ENCODE results near the gene ARID1B. TPM values are rescaled to one million over a fixed set of nuclear protein-coding genes. Genes with fewer than 3 reads are reported as not detected.

Gene ARID1B
- total RNA-seq, 1 experiment from 2014 or later: 58.8 TPM

DNA sequence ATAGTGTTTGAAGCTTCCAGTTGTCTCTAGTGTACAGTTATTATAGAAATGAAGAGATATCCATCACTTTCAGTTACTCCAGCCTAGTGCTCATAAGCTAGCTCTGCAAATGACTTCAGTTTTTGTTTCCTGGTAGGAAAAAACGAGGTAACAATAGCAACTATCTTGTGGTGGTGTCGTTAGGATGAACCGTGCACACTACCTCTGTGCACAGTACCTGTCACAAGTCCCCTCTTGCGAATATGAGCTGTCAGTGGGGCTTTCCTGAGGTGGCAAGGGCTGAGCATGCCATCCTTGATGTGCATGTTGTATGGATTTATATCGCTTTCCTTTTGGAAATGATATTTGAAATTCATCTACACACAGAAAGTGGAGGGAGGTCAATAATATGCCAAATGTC lies 151.8 kb downstream of the ARID1B start:
- BruUV-seq (replicated peaks): no TSS peak
- H3K4me3 Mint-ChIP-seq (ENCODE audit: unreplicated experiment): no peak overlapping the region
- no peak for DNase-seq
- no peak overlapping the region for H3K27ac Mint-ChIP-seq (ENCODE audit: unreplicated experiment)
- H3K9me3 ChIP-seq: no peaks in the 10 kb centered on the region
- peaks cover 10% of the 10 kb centered on the region for H3K4me1 Mint-ChIP-seq (ENCODE audit: low read depth, unreplicated experiment)
- H3K27me3 ChIP-seq (replicated peaks; ENCODE audit: control insufficient read depth, insufficient read depth, low read length): no peaks in the 10 kb centered on the region
- H3K4me3 ChIP-seq (ENCODE audit: low read depth, low read length): no peak overlapping the region
- POLR2A ChIA-PET: no interaction called here
- H3K4me1 ChIP-seq: peaks cover 40% of the 10 kb centered on the region
- no peaks in the 10 kb centered on the region for H3K9me3 Mint-ChIP-seq (ENCODE audit: unreplicated experiment)
- H3K36me3 ChIP-seq (ENCODE audit: control insufficient read depth, insufficient read depth, low read length): no peaks in the 10 kb centered on the region
- intact Hi-C loops (cut with micrococcal nuclease; ENCODE audit: unreplicated experiment): no loop called here
- peaks cover 8% of the 10 kb centered on the region for H3K36me3 Mint-ChIP-seq (ENCODE audit: insufficient read depth, unreplicated experiment)
- no peaks in the 10 kb centered on the region for H3K27me3 Mint-ChIP-seq (ENCODE audit: insufficient read depth, unreplicated experiment)
- TF ChIP-seq, protein P1, sequence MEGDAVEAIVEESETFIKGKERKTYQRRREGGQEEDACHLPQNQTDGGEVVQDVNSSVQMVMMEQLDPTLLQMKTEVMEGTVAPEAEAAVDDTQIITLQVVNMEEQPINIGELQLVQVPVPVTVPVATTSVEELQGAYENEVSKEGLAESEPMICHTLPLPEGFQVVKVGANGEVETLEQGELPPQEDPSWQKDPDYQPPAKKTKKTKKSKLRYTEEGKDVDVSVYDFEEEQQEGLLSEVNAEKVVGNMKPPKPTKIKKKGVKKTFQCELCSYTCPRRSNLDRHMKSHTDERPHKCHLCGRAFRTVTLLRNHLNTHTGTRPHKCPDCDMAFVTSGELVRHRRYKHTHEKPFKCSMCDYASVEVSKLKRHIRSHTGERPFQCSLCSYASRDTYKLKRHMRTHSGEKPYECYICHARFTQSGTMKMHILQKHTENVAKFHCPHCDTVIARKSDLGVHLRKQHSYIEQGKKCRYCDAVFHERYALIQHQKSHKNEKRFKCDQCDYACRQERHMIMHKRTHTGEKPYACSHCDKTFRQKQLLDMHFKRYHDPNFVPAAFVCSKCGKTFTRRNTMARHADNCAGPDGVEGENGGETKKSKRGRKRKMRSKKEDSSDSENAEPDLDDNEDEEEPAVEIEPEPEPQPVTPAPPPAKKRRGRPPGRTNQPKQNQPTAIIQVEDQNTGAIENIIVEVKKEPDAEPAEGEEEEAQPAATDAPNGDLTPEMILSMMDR (IDR thresholded peaks at IDR 0.05; ENCODE audit: insufficient read depth in 1 of 2, low read depth in 1 of 2, low read length in 1 of 2, severe bottlenecking in 1 of 2, unreplicated experiment in 1 of 2): no peak
- CTCF ChIA-PET: no interaction called here

DNA sequence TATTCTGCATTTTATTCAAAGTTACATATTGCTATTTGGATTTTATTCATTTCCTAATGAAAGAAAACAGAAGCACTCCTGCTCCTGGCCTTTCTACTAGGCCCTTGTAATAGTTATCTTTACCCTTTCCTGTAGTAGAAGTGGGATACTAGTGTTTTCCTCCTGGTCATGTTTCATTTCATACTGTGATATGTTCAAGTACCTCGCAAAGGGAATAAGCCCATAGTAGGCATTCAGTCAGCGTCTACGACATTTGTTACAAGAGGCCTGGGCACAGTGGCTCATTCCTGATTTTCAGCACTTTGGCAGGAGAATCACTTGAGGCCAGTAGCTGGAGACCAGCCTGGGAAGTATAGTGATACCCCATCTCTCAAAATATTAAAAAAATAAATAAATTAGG lies 154.1 kb downstream of the ARID1B start:
- H3K4me3 ChIP-seq (ENCODE audit: low read depth, low read length): no peak overlapping the region
- peaks cover 28% of the 10 kb centered on the region for H3K4me1 ChIP-seq
- ChIA-PET POLR2A (no interaction called here), CTCF (no interaction called here)
- H3K4me3 Mint-ChIP-seq (ENCODE audit: unreplicated experiment): no peak overlapping the region
- no peaks in the 10 kb centered on the region for H3K9me3 Mint-ChIP-seq (ENCODE audit: unreplicated experiment)
- intact Hi-C loops (cut with micrococcal nuclease; ENCODE audit: unreplicated experiment): loop anchor here (5.0 kb wide), 1 partner anchor 149 kb away; no protein-coding TSS in a partner anchor
- no TSS peak for BruUV-seq (replicated peaks)
- H3K27me3 Mint-ChIP-seq (ENCODE audit: insufficient read depth, unreplicated experiment): no peaks in the 10 kb centered on the region
- H3K9me3 ChIP-seq: no peaks in the 10 kb centered on the region
- TF ChIP-seq, protein P1 (IDR thresholded peaks at IDR 0.05; ENCODE audit: insufficient read depth in 1 of 2, low read depth in 1 of 2, low read length in 1 of 2, severe bottlenecking in 1 of 2, unreplicated experiment in 1 of 2): no peak
- peaks cover 11% of the 10 kb centered on the region for H3K36me3 Mint-ChIP-seq (ENCODE audit: insufficient read depth, unreplicated experiment)
- no peak for DNase-seq
- H3K27ac Mint-ChIP-seq (ENCODE audit: unreplicated experiment): no peak overlapping the region
- H3K36me3 ChIP-seq (ENCODE audit: control insufficient read depth, insufficient read depth, low read length): no peaks in the 10 kb centered on the region
- no peaks in the 10 kb centered on the region for H3K27me3 ChIP-seq (replicated peaks; ENCODE audit: control insufficient read depth, insufficient read depth, low read length)
- peaks cover 1% of the 10 kb centered on the region for H3K4me1 Mint-ChIP-seq (ENCODE audit: low read depth, unreplicated experiment)

- peak overlapping the region; percentile 14 for H3K27ac Mint-ChIP-seq (ENCODE audit: unreplicated experiment)
- H3K27me3 Mint-ChIP-seq (ENCODE audit: insufficient read depth, unreplicated experiment): no peaks in the 10 kb centered on the region
- Histone ChIP-seq H3K4me1 (peaks cover 20% of the 10 kb centered on the region), H3K9me3 (no peaks in the 10 kb centered on the region), H3K36me3 (ENCODE audit: control insufficient read depth, insufficient read depth, low read length) (no peaks in the 10 kb centered on the region), H3K27me3 (replicated peaks; ENCODE audit: control insufficient read depth, insufficient read depth, low read length) (no peaks in the 10 kb centered on the region), H3K4me3 (ENCODE audit: low read depth, low read length) (no peak overlapping the region)
- no peaks in the 10 kb centered on the region for H3K4me1 Mint-ChIP-seq (ENCODE audit: low read depth, unreplicated experiment)
- BruUV-seq (replicated peaks): no TSS peak
- H3K4me3 Mint-ChIP-seq (ENCODE audit: unreplicated experiment): peak overlapping the region; percentile 31
- H3K9me3 Mint-ChIP-seq (ENCODE audit: unreplicated experiment): no peaks in the 10 kb centered on the region
- intact Hi-C loops (cut with micrococcal nuclease; ENCODE audit: unreplicated experiment): loop anchor here (2.0 to 5.0 kb wide), 2 partner anchors 19 to 151 kb away; no protein-coding TSS in a partner anchor
- ChIA-PET CTCF (interaction anchor here (0.6 kb wide), 1 partner anchor 50 kb away, joined by 3 read pairs; no protein-coding TSS in a partner anchor), POLR2A (no interaction called here)
- TF ChIP-seq, protein P1 (IDR thresholded peaks at IDR 0.05; ENCODE audit: insufficient read depth in 1 of 2, low read depth in 1 of 2, low read length in 1 of 2, severe bottlenecking in 1 of 2, unreplicated experiment in 1 of 2): peak in 1 of 2 experiments; percentile 30
- DNase-seq: peak; percentile 51 to 57
- H3K36me3 Mint-ChIP-seq (ENCODE audit: insufficient read depth, unreplicated experiment): peaks cover 11% of the 10 kb centered on the region
Measured at GRCh38 chr6:156933201-156934068, 156.3 kb downstream of the ARID1B start.

Measured in Caco-2 (cell line).